Measurements from ENCODE around the gene CASK.
A peak's percentile ranks its signal among the peaks of the same experiment; 100 is the strongest.

Gene CASK

GRCh38 chrX:41548411-41548810 lies 374.9 kb downstream of the CASK start:
- DNase-seq (ENCODE audit: low read depth): no peak
- TF ChIP-seq CTCF (conservative IDR thresholded peaks at IDR 0.05; ENCODE audit: low read length): no peak
- H3K4me3 ChIP-seq (ENCODE audit: low read length): no peak overlapping the region

DNA sequence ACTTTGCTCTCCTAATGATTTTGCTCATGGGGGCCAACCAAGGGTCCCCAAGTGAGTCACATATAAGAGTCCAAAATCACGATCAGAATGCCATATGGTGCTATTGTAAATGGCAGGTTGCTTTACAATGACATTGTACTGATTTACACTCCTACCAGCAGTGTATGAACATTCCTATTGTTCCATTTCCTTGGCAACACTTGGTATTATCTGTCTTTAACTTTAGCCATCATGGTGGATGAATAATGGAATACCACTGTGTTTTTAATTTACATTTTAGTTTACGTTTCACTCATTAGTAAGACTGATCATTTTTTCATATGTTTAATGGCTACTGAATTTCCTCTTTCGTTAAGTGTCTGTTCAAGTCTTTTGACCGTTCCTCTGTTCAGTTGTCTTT lies 379.7 kb downstream of the CASK start:
- no peak for TF ChIP-seq CTCF (conservative IDR thresholded peaks at IDR 0.05; ENCODE audit: low read length)
- no peak for DNase-seq (ENCODE audit: low read depth)
- H3K4me3 ChIP-seq (ENCODE audit: low read length): no peak overlapping the region

DNA sequence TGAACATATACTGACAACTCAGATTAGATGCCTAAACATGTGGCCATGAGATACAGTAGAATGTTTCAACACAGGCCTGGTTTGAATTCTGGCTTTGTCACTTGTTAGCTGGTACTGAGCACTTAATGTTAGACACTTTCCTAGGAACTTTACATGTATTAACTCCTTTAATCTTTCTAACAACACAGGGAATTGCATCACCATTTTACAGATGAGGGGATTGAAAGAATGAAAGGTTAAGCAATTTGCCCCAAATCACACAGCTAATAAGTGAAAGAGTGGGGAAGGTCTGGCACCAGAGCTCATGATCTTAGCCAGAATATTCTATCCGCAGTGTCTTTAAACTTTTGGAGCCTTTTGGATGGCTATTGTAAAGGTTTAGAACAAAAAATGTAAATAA lies 380.3 kb downstream of the CASK start:
- no peak overlapping the region for H3K4me3 ChIP-seq (ENCODE audit: low read length)
- no peak for TF ChIP-seq CTCF (conservative IDR thresholded peaks at IDR 0.05; ENCODE audit: low read length)
- DNase-seq (ENCODE audit: low read depth): no peak

DNA sequence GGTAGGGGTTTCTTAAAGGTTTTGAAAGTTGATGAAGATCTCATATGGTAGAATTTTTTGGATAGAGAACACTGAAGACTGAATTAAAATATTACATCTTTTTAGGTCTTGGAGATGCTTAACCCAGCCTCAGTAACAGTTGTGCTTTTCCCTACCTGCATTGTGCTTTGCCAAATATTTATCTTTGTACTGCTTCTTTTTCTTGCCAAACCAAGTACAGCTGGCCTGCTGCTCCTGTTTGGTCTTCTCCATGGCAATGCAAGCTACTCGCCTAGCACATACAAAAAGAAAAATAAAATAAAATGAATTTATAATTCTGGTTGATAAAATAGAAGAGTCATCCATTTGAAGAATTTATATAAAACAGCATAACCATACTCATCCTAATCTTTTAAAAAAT lies 380.8 kb downstream of the CASK start:
- H3K4me3 ChIP-seq (ENCODE audit: low read length): no peak overlapping the region
- DNase-seq (ENCODE audit: low read depth): no peak
- no peak for TF ChIP-seq CTCF (conservative IDR thresholded peaks at IDR 0.05; ENCODE audit: low read length)

DNA sequence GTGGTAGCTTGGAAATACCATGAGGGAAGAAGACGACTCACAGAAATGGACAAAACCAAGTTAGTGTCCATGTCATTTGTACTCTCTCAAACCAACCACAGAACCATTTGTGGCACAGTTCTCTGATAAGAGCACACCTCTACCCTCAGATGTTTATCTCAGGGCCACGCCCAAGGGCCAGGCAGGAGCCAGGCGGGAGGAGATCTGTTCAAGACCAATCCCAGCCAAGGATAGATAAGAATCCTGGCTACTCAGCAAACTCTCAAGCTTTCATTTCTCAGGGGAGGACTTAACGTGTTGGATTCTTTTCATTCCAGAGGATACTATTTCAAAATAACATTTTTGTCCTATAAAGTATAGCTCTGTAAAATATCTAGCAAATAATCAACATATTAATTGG lies 381.2 kb downstream of the CASK start:
- no peak for DNase-seq (ENCODE audit: low read depth)
- no peak for TF ChIP-seq CTCF (conservative IDR thresholded peaks at IDR 0.05; ENCODE audit: low read length)
- H3K4me3 ChIP-seq (ENCODE audit: low read length): no peak overlapping the region

GRCh38 chrX:41541386-41541785 lies 382.0 kb downstream of the CASK start:
- H3K4me3 ChIP-seq (ENCODE audit: low read length): no peak overlapping the region
- TF ChIP-seq CTCF (conservative IDR thresholded peaks at IDR 0.05; ENCODE audit: low read length): no peak

GRCh38 chrX:41538707-41539106 lies 384.6 kb downstream of the CASK start:
- no peak overlapping the region for H3K4me3 ChIP-seq (ENCODE audit: low read length)
- no peak for DNase-seq (ENCODE audit: low read depth)
- TF ChIP-seq CTCF (conservative IDR thresholded peaks at IDR 0.05; ENCODE audit: low read length): no peak

More at GRCh38 chrX:41541386-41541785, 382.0 kb downstream of the CASK start:
- peak; percentile 13 for DNase-seq (ENCODE audit: low read depth)
